Measurements from ENCODE around the gene DMAP1. TPM values are rescaled to one million over a fixed set of nuclear protein-coding genes. Genes with fewer than 3 reads are reported as not detected.

DMAP1 gene
- total and polyA plus RNA-seq, 2 experiments from 2014 or later = 32.6 to 40.0 TPM

- TF ChIP-seq EZH2phosphoT487 (IDR thresholded peaks at IDR 0.05; ENCODE audit: unreplicated experiment) = no peak
- TF ChIP-seq STAT1 (IDR thresholded peaks at IDR 0.05; ENCODE audit: unreplicated experiment) = no peak
- TF ChIP-seq, protein P1, sequence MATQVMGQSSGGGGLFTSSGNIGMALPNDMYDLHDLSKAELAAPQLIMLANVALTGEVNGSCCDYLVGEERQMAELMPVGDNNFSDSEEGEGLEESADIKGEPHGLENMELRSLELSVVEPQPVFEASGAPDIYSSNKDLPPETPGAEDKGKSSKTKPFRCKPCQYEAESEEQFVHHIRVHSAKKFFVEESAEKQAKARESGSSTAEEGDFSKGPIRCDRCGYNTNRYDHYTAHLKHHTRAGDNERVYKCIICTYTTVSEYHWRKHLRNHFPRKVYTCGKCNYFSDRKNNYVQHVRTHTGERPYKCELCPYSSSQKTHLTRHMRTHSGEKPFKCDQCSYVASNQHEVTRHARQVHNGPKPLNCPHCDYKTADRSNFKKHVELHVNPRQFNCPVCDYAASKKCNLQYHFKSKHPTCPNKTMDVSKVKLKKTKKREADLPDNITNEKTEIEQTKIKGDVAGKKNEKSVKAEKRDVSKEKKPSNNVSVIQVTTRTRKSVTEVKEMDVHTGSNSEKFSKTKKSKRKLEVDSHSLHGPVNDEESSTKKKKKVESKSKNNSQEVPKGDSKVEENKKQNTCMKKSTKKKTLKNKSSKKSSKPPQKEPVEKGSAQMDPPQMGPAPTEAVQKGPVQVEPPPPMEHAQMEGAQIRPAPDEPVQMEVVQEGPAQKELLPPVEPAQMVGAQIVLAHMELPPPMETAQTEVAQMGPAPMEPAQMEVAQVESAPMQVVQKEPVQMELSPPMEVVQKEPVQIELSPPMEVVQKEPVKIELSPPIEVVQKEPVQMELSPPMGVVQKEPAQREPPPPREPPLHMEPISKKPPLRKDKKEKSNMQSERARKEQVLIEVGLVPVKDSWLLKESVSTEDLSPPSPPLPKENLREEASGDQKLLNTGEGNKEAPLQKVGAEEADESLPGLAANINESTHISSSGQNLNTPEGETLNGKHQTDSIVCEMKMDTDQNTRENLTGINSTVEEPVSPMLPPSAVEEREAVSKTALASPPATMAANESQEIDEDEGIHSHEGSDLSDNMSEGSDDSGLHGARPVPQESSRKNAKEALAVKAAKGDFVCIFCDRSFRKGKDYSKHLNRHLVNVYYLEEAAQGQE (IDR thresholded peaks at IDR 0.05; ENCODE audit: unreplicated experiment) = no peak
- Mint-ChIP-seq H3K27me3 (ENCODE audit: insufficient read depth, low read depth, poor library complexity) (peaks cover 17% of the 10 kb centered on the region), H3K4me1 (peaks cover 53% of the 10 kb centered on the region), H3K36me3 (ENCODE audit: low read depth) (no peaks in the 10 kb centered on the region; the same call in 2 of the 3 replicates), H3K4me3 (no peak overlapping the region), H3K27ac (no peak overlapping the region), H3K9me3 (no peaks in the 10 kb centered on the region)
- Histone ChIP-seq H3K4me3 (no peak overlapping the region), H3K9me2 (ENCODE audit: insufficient read depth) (no peaks in the 10 kb centered on the region), H3K36me3 (ENCODE audit: insufficient read depth) (no peaks in the 10 kb centered on the region), H3K79me2 (replicated peaks; ENCODE audit: insufficient read depth) (peaks cover 3% of the 10 kb centered on the region; the same call in 1 of the 2 replicates), H3K27me3 (ENCODE audit: insufficient read depth) (no peaks in the 10 kb centered on the region), H3F3A (replicated peaks; ENCODE audit: low read depth) (no peaks in the 10 kb centered on the region), H4K20me1 (replicated peaks; ENCODE audit: insufficient read depth) (peaks cover 15% of the 10 kb centered on the region), H3K4me1 (ENCODE audit: insufficient read depth) (peaks cover 24% of the 10 kb centered on the region), H3K4me2 (no peak overlapping the region), H3K27ac (ENCODE audit: low read depth) (no peak overlapping the region), H2AFZ (no peak overlapping the region)
- no peak for ATAC-seq
- DNase-seq (ENCODE audit: low spot score) = no peak
Measured at GRCh38 chr1:44264451-44264771, 51.1 kb downstream of the DMAP1 start.

GRCh38 chr1:44265656-44266358, 52.5 kb downstream of the DMAP1 start:
- no peaks in the 10 kb centered on the region for H3K36me3 ChIP-seq (ENCODE audit: insufficient read depth)
- ATAC-seq (no peak), DNase-seq (ENCODE audit: low spot score) (no peak)
- Mint-ChIP-seq H3K27me3 (ENCODE audit: insufficient read depth, low read depth, poor library complexity) (peaks cover 15% of the 10 kb centered on the region), H3K9me3 (no peaks in the 10 kb centered on the region), H3K4me1 (peaks cover 42% of the 10 kb centered on the region), H3K27ac (no peak overlapping the region), H3K4me3 (no peak overlapping the region), H3K36me3 (ENCODE audit: low read depth) (no peaks in the 10 kb centered on the region; the same call in 2 of the 3 replicates)
- H3K9me2 ChIP-seq (ENCODE audit: insufficient read depth) = no peaks in the 10 kb centered on the region
- no peaks in the 10 kb centered on the region for H3F3A ChIP-seq (replicated peaks; ENCODE audit: low read depth)
- peaks cover 3% of the 10 kb centered on the region; the same call in 1 of the 2 replicates for H3K79me2 ChIP-seq (replicated peaks; ENCODE audit: insufficient read depth)
- no peak overlapping the region for H3K4me3 ChIP-seq
- no peak overlapping the region for H3K27ac ChIP-seq (ENCODE audit: low read depth)
- no peak overlapping the region for H3K4me2 ChIP-seq
- H2AFZ ChIP-seq = no peak overlapping the region
- peaks cover 9% of the 10 kb centered on the region for H4K20me1 ChIP-seq (replicated peaks; ENCODE audit: insufficient read depth)
- TF ChIP-seq, protein P1 (IDR thresholded peaks at IDR 0.05; ENCODE audit: unreplicated experiment) = no peak
- no peak for TF ChIP-seq CTCF (conservative IDR thresholded peaks at IDR 0.05; ENCODE audit: low read depth in 2 of 2)
- no peak for TF ChIP-seq STAT1 (IDR thresholded peaks at IDR 0.05; ENCODE audit: unreplicated experiment)
- TF ChIP-seq ZNF114 (CRISPR knock-in tag; IDR thresholded peaks at IDR 0.05) = no peak
- TF ChIP-seq EZH2phosphoT487 (IDR thresholded peaks at IDR 0.05; ENCODE audit: unreplicated experiment) = no peak
- no peak for TF ChIP-seq JUNB (IDR thresholded peaks at IDR 0.05; ENCODE audit: unreplicated experiment)
- no peak for TF ChIP-seq NANOG (IDR thresholded peaks at IDR 0.05; ENCODE audit: borderline replicate concordance)
- TF ChIP-seq POLR2AphosphoS5 (IDR thresholded peaks at IDR 0.05; ENCODE audit: low read depth) = no peak
- no peaks in the 10 kb centered on the region for H3K27me3 ChIP-seq (ENCODE audit: insufficient read depth)
- H3K4me1 ChIP-seq (ENCODE audit: insufficient read depth) = peaks cover 21% of the 10 kb centered on the region

Data from GM23338 (cell line).